LoVo (cell line): Measurements from ENCODE around the gene EPS8L3.
A peak's percentile ranks its signal among the peaks of the same experiment; 100 is the strongest.
"Not testable (repeated sequence)": the region's sequence is repeated elsewhere in the genome, so short reads cannot be mapped to it uniquely, and the experiment has no call there.

Experiments used
- DNase-seq: peaks from one replicate; pipeline ENCODE4 v3.0.0-alpha.2; 2016; ENCODE audit warnings: low spot score

Gene EPS8L3

GRCh38 chr1:109777436-109777835 is 13.7 kb upstream of the EPS8L3 start:
- no peak for DNase-seq

GRCh38 chr1:109776911-109777310 is 13.2 kb upstream of the EPS8L3 start:
- peak; percentile 74 for DNase-seq

- no peak for DNase-seq
Measured at GRCh38 chr1:109776206-109776835, 12.6 kb upstream of the EPS8L3 start.

- DNase-seq: no peak
Measured at GRCh38 chr1:109775398-109775797, 11.7 kb upstream of the EPS8L3 start.

GRCh38 chr1:109773900-109774485 is 10.3 kb upstream of the EPS8L3 start:
- no peak for DNase-seq

- DNase-seq: peak; percentile 84
Measured at GRCh38 chr1:109773203-109773899, 9.6 kb upstream of the EPS8L3 start.

- DNase-seq: no peak
Measured at GRCh38 chr1:109772658-109773202, 9.0 kb upstream of the EPS8L3 start.

- DNase-seq: no peak
Measured at GRCh38 chr1:109771712-109772657, 8.3 kb upstream of the EPS8L3 start.

- no peak for DNase-seq
Measured at GRCh38 chr1:109770331-109771095, 6.8 kb upstream of the EPS8L3 start.

GRCh38 chr1:109769330-109770078 is 5.8 kb upstream of the EPS8L3 start:
- no peak for DNase-seq

GRCh38 chr1:109768820-109769219 is 5.1 kb upstream of the EPS8L3 start:
- no peak for DNase-seq

- no peak for DNase-seq
Measured at GRCh38 chr1:109768335-109768650, 4.6 kb upstream of the EPS8L3 start.

- DNase-seq: no peak
Measured at GRCh38 chr1:109767637-109768334, 4.1 kb upstream of the EPS8L3 start.

- DNase-seq: not testable (repeated sequence)
Measured at GRCh38 chr1:109766991-109767636, 3.4 kb upstream of the EPS8L3 start.

GRCh38 chr1:109765896-109766615 is 2.3 kb upstream of the EPS8L3 start:
- DNase-seq: peak; percentile 23

- DNase-seq: no peak
Measured at GRCh38 chr1:109765483-109765815, 1.7 kb upstream of the EPS8L3 start.

- no peak for DNase-seq
Measured at GRCh38 chr1:109764561-109765482, 1.1 kb upstream of the EPS8L3 start.
